IMR-90 (cell line): ENCODE data around the gene ETNK1. TPM values are rescaled to one million over a fixed set of nuclear protein-coding genes. Genes with fewer than 3 reads are reported as not detected.
A peak's percentile ranks its signal among the peaks of the same experiment; 100 is the strongest.

Source experiments
- ATAC-seq: fragments of 200-7000 bp; cut with Tn5 transposase; 2 replicates; pipeline ENCODE4 v1.9.1; 2020; ENCODE audit warnings: low read depth, mild to moderate bottlenecking, moderate library complexity
- BruUV-seq: library from RNA; stranded (reverse); fragments of 400-500 nt; replicated peaks from 2 replicates; lab custom pipeline; 2021; lab: Mats Ljungman, UMichigan
- CTCF ChIA-PET: fragments of 300-600 bp; formaldehyde crosslinking; extraction: SDS; loops from one replicate; lab custom pipeline; 2021; ENCODE audit warnings: antibody characterized with exemption; lab: Yijun Ruan, JAX
- POLR2A ChIA-PET: fragments of 300-600 bp; sonication (Branson Sonifier 250); formaldehyde crosslinking; loops from one replicate; lab custom pipeline; 2022; ENCODE audit warnings: antibody characterized with exemption; ENCODE audit not compliant: unreplicated experiment; lab: Charles Lee
- DNase-seq: peaks from one replicate; pipeline ENCODE4 v3.0.0; 2013
- H2AFZ ChIP-seq: replicated peaks from 2 replicates; pipeline ENCODE3; 2013; ENCODE audit warnings: low read length, mild to moderate bottlenecking; ENCODE audit not compliant: poor library complexity
- H2AK5ac ChIP-seq: 2 replicates; pipeline ENCODE4 v1.6.1; 2013; ENCODE audit warnings: low read depth, low read length, inconsistent platforms
- H2AK9ac ChIP-seq: replicated peaks from 2 replicates; pipeline ENCODE3; 2013; ENCODE audit warnings: mild to moderate bottlenecking, low read depth, low read length, moderate library complexity; ENCODE audit not compliant: poor library complexity
- H2BK120ac ChIP-seq: 2 replicates; pipeline ENCODE4 v1.6.1; 2013; ENCODE audit warnings: low read depth, low read length, inconsistent platforms
- H2BK15ac ChIP-seq: 3 replicates; pipeline ENCODE4 v1.6.1; 2013; ENCODE audit warnings: low read depth, low read length, inconsistent platforms
- H2BK20ac ChIP-seq: 2 replicates; pipeline ENCODE4 v1.6.1; 2013; ENCODE audit warnings: low read depth, mild to moderate bottlenecking, inconsistent platforms, low read length, moderate library complexity
- H2BK5ac ChIP-seq: 2 replicates; pipeline ENCODE4 v1.6.1; 2013; ENCODE audit warnings: mild to moderate bottlenecking, low read depth, low read length, inconsistent platforms; ENCODE audit not compliant: poor library complexity, severe bottlenecking
- H3K14ac ChIP-seq: replicated peaks from 2 replicates; pipeline ENCODE4 v1.6.1; 2013; ENCODE audit warnings: low read depth, low read length, inconsistent platforms
- H3K18ac ChIP-seq: 2 replicates; pipeline ENCODE4 v1.6.1; 2013; ENCODE audit warnings: low read depth, low read length, control low read depth
- H3K23ac ChIP-seq: 2 replicates; pipeline ENCODE4 v1.6.1; 2013; ENCODE audit warnings: low read depth, low read length, inconsistent platforms
- H3K27ac ChIP-seq: 2 replicates; pipeline ENCODE4 v1.5.1; 2013; ENCODE audit warnings: mild to moderate bottlenecking, control low read depth, low read length; ENCODE audit not compliant: insufficient read depth
- H3K27me3 ChIP-seq: 2 replicates; pipeline ENCODE4 v1.6.1; 2013; ENCODE audit warnings: low read length; ENCODE audit not compliant: control insufficient read depth, insufficient read depth
- H3K36me3 ChIP-seq: 2 replicates; pipeline ENCODE4 v1.6.1; 2013; ENCODE audit warnings: low read length, mixed read lengths; ENCODE audit not compliant: control insufficient read depth, insufficient read depth
- H3K4ac ChIP-seq: 2 replicates; pipeline ENCODE4 v1.6.1; 2013; ENCODE audit warnings: low read depth, low read length, inconsistent platforms
- H3K4me1 ChIP-seq: 2 replicates; pipeline ENCODE4 v1.6.1; 2013; ENCODE audit warnings: low read length, mixed read lengths; ENCODE audit not compliant: control insufficient read depth, insufficient read depth
- H3K4me2 ChIP-seq: 2 replicates; pipeline ENCODE4 v1.6.1; 2013; ENCODE audit warnings: low read depth, mild to moderate bottlenecking, control low read depth, low read length, moderate library complexity
- H3K4me3 ChIP-seq: 2 replicates; pipeline ENCODE4 v1.5.1; 2013; ENCODE audit warnings: low read depth, mild to moderate bottlenecking, control low read depth, low read length, moderate library complexity; ENCODE audit not compliant: insufficient read depth
- H3K56ac ChIP-seq: 2 replicates; pipeline ENCODE4 v1.6.1; 2013; ENCODE audit warnings: low read length, inconsistent platforms; ENCODE audit not compliant: insufficient read depth; ENCODE audit errors: extremely low read depth
- H3K79me1 ChIP-seq, 2 experiments: 2 replicates each; pipeline ENCODE4 v1.6.1; 2013; ENCODE audit warnings: low read length in 2 of 2, inconsistent platforms in 1 of 2, low read depth in 1 of 2
- H3K9ac ChIP-seq: 2 replicates; pipeline ENCODE4 v1.6.1; 2013; ENCODE audit warnings: low read depth, low read length, control low read depth
- H3K9me1 ChIP-seq: 2 replicates; pipeline ENCODE4 v1.6.1; 2013; ENCODE audit warnings: low read length, inconsistent platforms; ENCODE audit not compliant: insufficient read depth
- H3K9me3 ChIP-seq: 2 replicates; pipeline ENCODE4 v1.6.1; 2013; ENCODE audit warnings: low read length; ENCODE audit not compliant: control insufficient read depth, insufficient read depth
- H4K20me1 ChIP-seq: 2 replicates; pipeline ENCODE4 v1.6.1; 2013; ENCODE audit warnings: low read length, inconsistent platforms; ENCODE audit not compliant: insufficient read depth
- H4K5ac ChIP-seq: 2 replicates; pipeline ENCODE4 v1.6.1; 2013; ENCODE audit warnings: mild to moderate bottlenecking, low read depth, low read length, control low read depth
- H4K8ac ChIP-seq, 2 experiments: 2 replicates each; pipeline ENCODE4 v1.6.1; 2013; ENCODE audit warnings: low read depth in 2 of 2, low read length in 2 of 2, control low read depth in 1 of 2, inconsistent platforms in 1 of 2
- H4K91ac ChIP-seq: 2 replicates; pipeline ENCODE4 v1.6.1; 2013; ENCODE audit warnings: low read depth, low read length, inconsistent platforms; ENCODE audit not compliant: insufficient read depth
- BHLHE40 ChIP-seq: fragments of 150-350 bp; IDR thresholded peaks from 2 replicates; pipeline ENCODE4 v1.6.1; 2016; ENCODE audit warnings: mild to moderate bottlenecking, low read depth, low read length
- CEBPB ChIP-seq: IDR thresholded peaks from 2 replicates; pipeline ENCODE4 v1.6.1; 2012; ENCODE audit warnings: low read depth, low read length, improper control_type of control experiment
- FOS ChIP-seq: fragments of 150-350 bp; IDR thresholded peaks from 2 replicates; pipeline ENCODE4 v1.6.1; 2016; ENCODE audit warnings: low read depth, low read length
- MAZ ChIP-seq: IDR thresholded peaks from 2 replicates; pipeline ENCODE4 v1.6.1; 2012; ENCODE audit warnings: low read depth, mild to moderate bottlenecking, low read length, improper control_type of control experiment, moderate library complexity, borderline replicate concordance
- MXI1 ChIP-seq: IDR thresholded peaks from 2 replicates; pipeline ENCODE4 v1.6.1; 2012; ENCODE audit warnings: low read depth, mild to moderate bottlenecking, low read length, moderate library complexity, borderline replicate concordance
- NFE2L2 ChIP-seq: fragments of 150-350 bp; IDR thresholded peaks from 2 replicates; pipeline ENCODE4 v1.6.1; 2016; ENCODE audit warnings: low read depth, mild to moderate bottlenecking, low read length
- RAD21 ChIP-seq: IDR thresholded peaks from 2 replicates; pipeline ENCODE4 v1.6.1; 2012; ENCODE audit warnings: low read length, improper control_type of control experiment
- RCOR1 ChIP-seq: IDR thresholded peaks from 2 replicates; pipeline ENCODE4 v1.6.1; 2012; ENCODE audit warnings: mild to moderate bottlenecking, low read length, improper control_type of control experiment; ENCODE audit not compliant: insufficient replicate concordance
- RFX5 ChIP-seq: IDR thresholded peaks from 2 replicates; pipeline ENCODE4 v1.8.0; 2012; ENCODE audit warnings: low read depth, mild to moderate bottlenecking, low read length, moderate library complexity
- SMC3 ChIP-seq: fragments of 150-350 bp; IDR thresholded peaks from 2 replicates; pipeline ENCODE4 v1.6.1; 2016; ENCODE audit warnings: low read depth, mild to moderate bottlenecking, antibody characterized with exemption, low read length, moderate library complexity
- WGBS, 2 experiments: methylation state at CpG; one replicate each; pipeline versions ENCODE4 v1.1.5 to v1.1.7; 2013; ENCODE audit warnings: missing lambda C conversion rate in 2 of 2; ENCODE audit not compliant: insufficient read length in 1 of 2; ENCODE audit errors: extremely low coverage in 2 of 2; 5-methylcytosine and 5-hydroxymethylcytosine counted together
- dilution Hi-C: fragments of 300-500 bp; cut with HindIII; formaldehyde crosslinking; loops from one replicate; pipeline ENCODE4 v1.14.3; 2018; ENCODE audit warnings: low sequenced_read_pairs; ENCODE audit not compliant: unreplicated experiment
- in situ Hi-C: fragments of 300-500 bp; cut with MboI; formaldehyde crosslinking; loops from 3 replicates; pipeline ENCODE4 v1.14.3; 2019; ENCODE audit warnings: low sequenced_read_pairs, inconsistent platforms, mixed read lengths
- intact Hi-C: fragments of 100-400 bp; cut with micrococcal nuclease; formaldehyde crosslinking; loops from 2 replicates; pipeline ENCODE4 v1.10.0; 2022
- polyA plus RNA-seq, 3 experiments: library from polyadenylated mRNA; depleted of rRNA; stranded (reverse); fragments of >200 nt; gene quantifications; 2 replicates each; pipeline ENCODE4 v1.2.3, GENCODE V29; 2012; ENCODE audit warnings: low replicate concordance in 1 of 3
- total RNA-seq: library from RNA; depleted of rRNA; stranded (reverse); fragments of >200 nt; gene quantifications from 2 replicates; pipeline ENCODE4 v1.2.3, GENCODE V29; 2012
- TF ChIP-seq, protein P1 (sequence below): fragments of 150-350 bp; IDR thresholded peaks from 2 replicates; pipeline ENCODE4 v1.6.1; 2017; ENCODE audit warnings: mild to moderate bottlenecking, antibody characterized with exemption, low read length, low read depth
- TF ChIP-seq, protein P2 (sequence below): conservative IDR thresholded peaks from 2 replicates; pipeline ENCODE4 v1.5.1; 2012; ENCODE audit warnings: mild to moderate bottlenecking, low read depth, low read length, improper control_type of control experiment
- TF ChIP-seq, protein P3 (sequence below): fragments of 150-350 bp; IDR thresholded peaks from 2 replicates; pipeline ENCODE4 v1.6.1; 2016; ENCODE audit warnings: low read depth, mild to moderate bottlenecking, low read length, moderate library complexity, borderline replicate concordance

The ETNK1 gene
- total and polyA plus RNA-seq, 2 of the 4 experiments (the other 2 are of a cell fraction), result 12.8 to 33.3 TPM

DNA sequence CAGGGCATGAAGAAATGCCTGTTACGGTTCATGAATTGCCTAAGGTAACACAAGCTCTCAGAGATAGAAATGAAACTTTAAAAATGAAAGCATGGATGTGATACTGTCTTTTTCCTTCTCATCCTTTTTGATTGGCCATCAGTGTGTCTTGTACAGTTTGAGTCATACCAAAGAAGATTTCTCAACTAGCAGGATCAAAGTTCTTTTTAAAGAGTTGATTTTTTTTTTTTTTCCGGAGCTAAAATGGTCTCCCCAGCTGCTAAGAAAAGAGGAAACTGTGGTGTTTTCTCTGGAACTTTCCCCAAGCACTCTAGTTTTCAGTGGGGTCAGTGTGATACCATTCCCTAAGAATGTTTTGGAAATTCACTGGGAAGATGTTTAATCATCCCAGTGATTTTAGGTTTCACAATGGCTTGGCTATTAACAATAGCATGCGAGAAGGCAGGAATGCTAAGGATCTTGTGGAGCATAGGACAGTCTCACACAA lies 105.0 kb downstream of the ETNK1 start:
- ChIA-PET POLR2A (no interaction called here), CTCF (interaction anchor here (1.2 kb wide), 1 partner anchor 47 kb away, joined by 3 read pairs; no protein-coding TSS in a partner anchor)
- dilution Hi-C loops, result no loop called here
- no peaks in the 10 kb centered on the region for H3K9me3 ChIP-seq
- H4K8ac ChIP-seq, result no peak overlapping the region; a peak in 1 of 4 replicates
- peak overlapping the region; percentile 42 for H3K14ac ChIP-seq
- no peak overlapping the region for H4K91ac ChIP-seq
- H3K27ac ChIP-seq, result peak overlapping the region; percentile 78; the same call in 1 of the 2 replicates
- peaks cover 5% of the 10 kb centered on the region for H3K4me1 ChIP-seq
- H2BK5ac ChIP-seq, result peak overlapping the region; percentile 49
- H3K79me1 ChIP-seq, result no peaks in the 10 kb centered on the region
- ATAC-seq, result peak; percentile 72
- peak overlapping the region; percentile 74 for H2AFZ ChIP-seq
- peak overlapping the region; percentile 27; the same call in 1 of the 2 replicates for H3K4ac ChIP-seq
- H3K23ac ChIP-seq, result no peak overlapping the region
- no peaks in the 10 kb centered on the region for H4K20me1 ChIP-seq
- peak overlapping the region; percentile 49 for H4K5ac ChIP-seq
- peak overlapping the region; percentile 63 for H3K18ac ChIP-seq
- peak overlapping the region; percentile 10; the same call in 1 of the 2 replicates for H3K4me3 ChIP-seq
- no TSS peak for BruUV-seq
- no peak overlapping the region for H2AK9ac ChIP-seq
- H2BK15ac ChIP-seq, result peak overlapping the region; percentile 39; the same call in 1 of the 3 replicates
- H3K56ac ChIP-seq, result no peak overlapping the region
- peak overlapping the region; percentile 58; the same call in 1 of the 2 replicates for H2BK120ac ChIP-seq
- WGBS, 2 experiments, result no CpG with 5 or more reads among the region's 3 CpGs
- intact Hi-C loops, result no loop called here
- peak overlapping the region; percentile 86 for H3K4me2 ChIP-seq
- DNase-seq, result peak; percentile 80
- TF ChIP-seq BHLHE40, result no peak
- TF ChIP-seq, protein P1, sequence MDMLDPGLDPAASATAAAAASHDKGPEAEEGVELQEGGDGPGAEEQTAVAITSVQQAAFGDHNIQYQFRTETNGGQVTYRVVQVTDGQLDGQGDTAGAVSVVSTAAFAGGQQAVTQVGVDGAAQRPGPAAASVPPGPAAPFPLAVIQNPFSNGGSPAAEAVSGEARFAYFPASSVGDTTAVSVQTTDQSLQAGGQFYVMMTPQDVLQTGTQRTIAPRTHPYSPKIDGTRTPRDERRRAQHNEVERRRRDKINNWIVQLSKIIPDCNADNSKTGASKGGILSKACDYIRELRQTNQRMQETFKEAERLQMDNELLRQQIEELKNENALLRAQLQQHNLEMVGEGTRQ, result no peak
- TF ChIP-seq MAZ, result no peak
- no peak for TF ChIP-seq MXI1
- TF ChIP-seq CEBPB, result no peak
- no peak for TF ChIP-seq SMC3
- TF ChIP-seq FOS, result no peak
- TF ChIP-seq NFE2L2, result no peak
- TF ChIP-seq RAD21, result no peak
- TF ChIP-seq, protein P2, sequence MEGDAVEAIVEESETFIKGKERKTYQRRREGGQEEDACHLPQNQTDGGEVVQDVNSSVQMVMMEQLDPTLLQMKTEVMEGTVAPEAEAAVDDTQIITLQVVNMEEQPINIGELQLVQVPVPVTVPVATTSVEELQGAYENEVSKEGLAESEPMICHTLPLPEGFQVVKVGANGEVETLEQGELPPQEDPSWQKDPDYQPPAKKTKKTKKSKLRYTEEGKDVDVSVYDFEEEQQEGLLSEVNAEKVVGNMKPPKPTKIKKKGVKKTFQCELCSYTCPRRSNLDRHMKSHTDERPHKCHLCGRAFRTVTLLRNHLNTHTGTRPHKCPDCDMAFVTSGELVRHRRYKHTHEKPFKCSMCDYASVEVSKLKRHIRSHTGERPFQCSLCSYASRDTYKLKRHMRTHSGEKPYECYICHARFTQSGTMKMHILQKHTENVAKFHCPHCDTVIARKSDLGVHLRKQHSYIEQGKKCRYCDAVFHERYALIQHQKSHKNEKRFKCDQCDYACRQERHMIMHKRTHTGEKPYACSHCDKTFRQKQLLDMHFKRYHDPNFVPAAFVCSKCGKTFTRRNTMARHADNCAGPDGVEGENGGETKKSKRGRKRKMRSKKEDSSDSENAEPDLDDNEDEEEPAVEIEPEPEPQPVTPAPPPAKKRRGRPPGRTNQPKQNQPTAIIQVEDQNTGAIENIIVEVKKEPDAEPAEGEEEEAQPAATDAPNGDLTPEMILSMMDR, result no peak
- TF ChIP-seq RCOR1, result no peak
- TF ChIP-seq, protein P3, sequence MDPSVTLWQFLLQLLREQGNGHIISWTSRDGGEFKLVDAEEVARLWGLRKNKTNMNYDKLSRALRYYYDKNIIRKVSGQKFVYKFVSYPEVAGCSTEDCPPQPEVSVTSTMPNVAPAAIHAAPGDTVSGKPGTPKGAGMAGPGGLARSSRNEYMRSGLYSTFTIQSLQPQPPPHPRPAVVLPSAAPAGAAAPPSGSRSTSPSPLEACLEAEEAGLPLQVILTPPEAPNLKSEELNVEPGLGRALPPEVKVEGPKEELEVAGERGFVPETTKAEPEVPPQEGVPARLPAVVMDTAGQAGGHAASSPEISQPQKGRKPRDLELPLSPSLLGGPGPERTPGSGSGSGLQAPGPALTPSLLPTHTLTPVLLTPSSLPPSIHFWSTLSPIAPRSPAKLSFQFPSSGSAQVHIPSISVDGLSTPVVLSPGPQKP, result no peak
- TF ChIP-seq RFX5, result no peak
- H3K9me1 ChIP-seq, result no peaks in the 10 kb centered on the region
- in situ Hi-C loops, result no loop called here
- no peaks in the 10 kb centered on the region for H3K27me3 ChIP-seq
- no peaks in the 10 kb centered on the region for H3K36me3 ChIP-seq
- no peak overlapping the region for H2AK5ac ChIP-seq
- peak overlapping the region; percentile 60; the same call in 1 of the 2 replicates for H3K9ac ChIP-seq
- peak overlapping the region; percentile 6; the same call in 1 of the 2 replicates for H2BK20ac ChIP-seq
